ENCODE data around the gene PHKB.

DNA sequence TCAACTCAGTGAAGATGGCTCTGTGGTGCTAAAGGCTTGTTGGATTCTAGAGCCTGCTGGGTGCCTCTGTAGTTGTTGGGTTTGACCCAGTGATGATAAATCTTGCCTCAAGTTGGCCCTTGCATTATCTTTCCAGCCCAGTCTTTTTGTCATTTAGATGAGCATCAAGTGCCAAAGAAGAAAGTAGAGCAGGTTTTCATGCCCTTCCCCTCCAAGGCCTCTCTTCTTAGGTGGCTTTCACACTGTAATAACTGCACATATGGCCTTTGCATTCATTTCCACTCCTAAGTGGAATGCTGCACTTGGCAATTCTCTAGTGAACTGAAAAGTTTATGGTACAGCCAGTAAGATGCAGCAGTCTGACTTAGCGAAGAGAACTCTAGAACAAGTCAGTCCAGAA, 165.1 kb downstream of the PHKB start:
- TF ChIP-seq POU2F2 (IDR thresholded peaks at IDR 0.05; ENCODE audit: low read depth, low read length) (no peak), POLR2A (IDR thresholded peaks at IDR 0.05; ENCODE audit: low read depth, low read length) (no peak), POLR2AphosphoS5 (IDR thresholded peaks at IDR 0.05; ENCODE audit: low read depth, low read length) (no peak)

All from GM12891 (cell line).